HCT116 (cell line): ENCODE measurements around the gene RAET1E. TPM values are rescaled to one million over a fixed set of nuclear protein-coding genes. Genes with fewer than 3 reads are reported as not detected.

Experiments used
- ATAC-seq: fragments of 200-7000 bp; cut with Tn5 transposase; 2 replicates; pipeline ENCODE4 v1.9.1; 2020; ENCODE audit warnings: mild to moderate bottlenecking, moderate library complexity
- BruUV-seq: library from RNA; stranded (reverse); fragments of 400-500 nt; replicated peaks from 2 replicates; lab custom pipeline; 2021; lab: Mats Ljungman, UMichigan
- CTCF ChIA-PET: fragments of 300-600 bp; sonication (Branson Sonifier 250); formaldehyde crosslinking; loops from one replicate; lab custom pipeline; 2021; ENCODE audit warnings: antibody characterized with exemption; lab: Charles Lee
- POLR2A ChIA-PET: fragments of 300-600, 350-600 bp; sonication (Branson Sonifier 250); formaldehyde crosslinking; loops from one replicate; lab custom pipeline; 2021; ENCODE audit warnings: antibody characterized with exemption; lab: Charles Lee
- RAD21 ChIA-PET, 2 experiments: fragments of 300-600 bp; sonication (Branson Sonifier 250); formaldehyde crosslinking; loops; one replicate each; lab custom pipeline; 2023; ENCODE audit warnings: low total read pairs in 2 of 2; ENCODE audit not compliant: uncharacterized antibody in 2 of 2, unreplicated experiment in 2 of 2, low non-redundant PET in 1 of 2; lab: Charles Lee
- DNase-seq: peaks from one replicate; pipeline ENCODE4 v3.0.0-alpha.2; 2010; ENCODE audit warnings: low read depth, low spot score
- H2AFZ ChIP-seq: fragments of 200-600 bp; shearing (Covaris generic), sonication (generic); 2 replicates; pipeline ENCODE4 v1.6.1; 2017; ENCODE audit warnings: low read depth, mixed run types, mixed read lengths, antibody characterized with exemption, low read length; ENCODE audit not compliant: poor library complexity, severe bottlenecking
- H3K27ac ChIP-seq: 2 replicates; pipeline ENCODE4 v1.5.1; 2012; ENCODE audit warnings: low read depth, low read length
- H3K27me3 ChIP-seq: fragments of 200-600 bp; sonication (generic); 2 replicates; pipeline ENCODE4 v1.6.1; 2016; ENCODE audit warnings: mixed run types, low read length, mixed read lengths; ENCODE audit not compliant: insufficient read depth
- H3K36me3 ChIP-seq, 2 experiments: fragments of 200-500 bp in 1 of 2; fragments of 200-600 bp in 1 of 2; sonication (Bioruptor generic) in 1 of 2; sonication (generic) in 1 of 2; 2 replicates each; pipeline versions ENCODE4 v1.5.1 to v1.6.1; 2014 to 2016; ENCODE audit warnings: low read length in 2 of 2, inconsistent platforms in 1 of 2, mixed read lengths in 1 of 2, mixed run types in 1 of 2; ENCODE audit not compliant: insufficient read depth in 2 of 2, control insufficient read depth in 1 of 2
- H3K4me1 ChIP-seq, 2 experiments: fragments of 200-600 bp in 1 of 2; sonication (generic) in 1 of 2; 2 replicates each; pipeline versions ENCODE4 v1.5.1 to v1.6.1; 2012 to 2017; ENCODE audit warnings: low read length in 2 of 2, inconsistent platforms in 1 of 2, mild to moderate bottlenecking in 1 of 2, mixed read lengths in 1 of 2, mixed run types in 1 of 2, moderate library complexity in 1 of 2; ENCODE audit not compliant: insufficient read depth in 2 of 2, control insufficient read depth in 1 of 2
- H3K4me2 ChIP-seq: fragments of 200-600 bp; sonication (generic); 2 replicates; pipeline ENCODE4 v1.6.1; 2017; ENCODE audit warnings: mixed run types, low read length, mixed read lengths
- H3K4me3 ChIP-seq, 2 experiments: fragments of 200-600 bp in 1 of 2; sonication (generic) in 1 of 2; replicated peaks in 1 of 2; 2 replicates each; pipeline ENCODE4 v1.5.1; 2011 to 2016; ENCODE audit warnings: low read length in 2 of 2, control low read depth in 1 of 2, low read depth in 1 of 2, mild to moderate bottlenecking in 1 of 2, mixed read lengths in 1 of 2, mixed run types in 1 of 2
- H3K79me2 ChIP-seq: fragments of 200-600 bp; sonication (generic); 2 replicates; pipeline ENCODE4 v1.6.1; 2017; ENCODE audit warnings: mild to moderate bottlenecking, mixed run types, low read length, moderate library complexity, mixed read lengths; ENCODE audit not compliant: insufficient read depth
- H3K9ac ChIP-seq: fragments of 200-600 bp; sonication (generic); 2 replicates; pipeline ENCODE4 v1.6.1; 2016; ENCODE audit warnings: low read length, mixed read lengths
- H3K9me2 ChIP-seq: fragments of 200-600 bp; sonication (generic), shearing (Covaris generic); 2 replicates; pipeline ENCODE4 v1.6.1; 2017; ENCODE audit warnings: mixed run types, mild to moderate bottlenecking, moderate library complexity; ENCODE audit not compliant: insufficient read depth
- H3K9me3 ChIP-seq, 2 experiments: fragments of 200-500 bp in 1 of 2; fragments of 200-600 bp in 1 of 2; sonication (Bioruptor generic) in 1 of 2; sonication (generic) in 1 of 2; 2 replicates each; pipeline ENCODE4 v1.6.1; 2014 to 2017; ENCODE audit warnings: low read length in 2 of 2, mixed read lengths in 2 of 2, inconsistent platforms in 1 of 2, low read depth in 1 of 2, mild to moderate bottlenecking in 1 of 2, mixed run types in 1 of 2, moderate library complexity in 1 of 2; ENCODE audit not compliant: control insufficient read depth in 1 of 2, insufficient read depth in 1 of 2
- H4K20me1 ChIP-seq: fragments of 200-600 bp; sonication (generic), shearing (Covaris generic); 2 replicates; pipeline ENCODE4 v1.6.1; 2017; ENCODE audit warnings: mixed run types, mild to moderate bottlenecking, moderate library complexity; ENCODE audit not compliant: insufficient read depth
- CBX3 ChIP-seq: IDR thresholded peaks from 2 replicates; pipeline ENCODE4 v1.6.1; 2012; ENCODE audit warnings: low read depth
- CEBPB ChIP-seq: IDR thresholded peaks from 2 replicates; pipeline ENCODE4 v1.6.1; 2012; ENCODE audit warnings: low read depth
- EGR1 ChIP-seq: IDR thresholded peaks from 2 replicates; pipeline ENCODE4 v1.6.1; 2012; ENCODE audit warnings: low read depth
- ELF1 ChIP-seq: IDR thresholded peaks from 2 replicates; pipeline ENCODE4 v1.6.1; 2012; ENCODE audit warnings: low read depth, borderline replicate concordance
- EZH2 ChIP-seq: fragments of 200-600 bp; sonication (generic); IDR thresholded peaks from 2 replicates; pipeline ENCODE4 v1.6.1; 2017; ENCODE audit warnings: antibody characterized with exemption, mixed run types
- EZH2phosphoT487 ChIP-seq: fragments of 200-600 bp; IDR thresholded peaks from 2 replicates; pipeline ENCODE4 v1.6.1; 2018; ENCODE audit warnings: antibody characterized with exemption, borderline replicate concordance
- FOSL1 ChIP-seq: IDR thresholded peaks from 2 replicates; pipeline ENCODE4 v1.6.1; 2012; ENCODE audit warnings: low read depth
- JUND ChIP-seq: IDR thresholded peaks from 2 replicates; pipeline ENCODE4 v1.6.1; 2012
- POLR2A ChIP-seq: IDR thresholded peaks from 2 replicates; pipeline ENCODE4 v1.7.0; 2011; ENCODE audit warnings: borderline replicate concordance; ENCODE audit not compliant: insufficient read depth, insufficient read length; ENCODE audit errors: extremely low read depth
- POLR2AphosphoS5 ChIP-seq: IDR thresholded peaks from 2 replicates; pipeline ENCODE4 v1.6.1; 2011; ENCODE audit warnings: mild to moderate bottlenecking, low read depth, low read length, moderate library complexity
- RAD21 ChIP-seq: IDR thresholded peaks from 2 replicates; pipeline ENCODE4 v1.6.1; 2012; ENCODE audit warnings: low read depth, mild to moderate bottlenecking
- SIN3A ChIP-seq: IDR thresholded peaks from 2 replicates; pipeline ENCODE4 v1.6.1; 2012; ENCODE audit warnings: low read depth
- SRF ChIP-seq: IDR thresholded peaks from 2 replicates; pipeline ENCODE4 v1.6.1; 2012; ENCODE audit warnings: low read depth
- TCF7L2 ChIP-seq: IDR thresholded peaks from 2 replicates; pipeline ENCODE4 v1.7.0; 2011; ENCODE audit warnings: borderline replicate concordance, inconsistent platforms; ENCODE audit not compliant: insufficient read depth, insufficient read length; ENCODE audit errors: extremely low read depth
- YY1 ChIP-seq: IDR thresholded peaks from 2 replicates; pipeline ENCODE4 v1.6.1; 2011; ENCODE audit warnings: low read length, low read depth, moderate library complexity, mild to moderate bottlenecking; ENCODE audit not compliant: insufficient replicate concordance; ENCODE audit errors: extremely low read depth
- ZFX ChIP-seq: fragments of 450-650 bp; IDR thresholded peaks from 2 replicates; pipeline ENCODE4 v1.6.1; 2017
- ZNF274 ChIP-seq: fragments of 200-500 bp; sonication (Bioruptor generic); IDR thresholded peaks from 2 replicates; pipeline ENCODE4 v1.6.1; 2014; ENCODE audit warnings: mild to moderate bottlenecking, low read depth, low read length, inconsistent platforms
- intact Hi-C: fragments of 100-400 bp; cut with micrococcal nuclease; formaldehyde crosslinking; loops from 2 replicates; pipeline ENCODE4 v1.10.0; 2022
- total RNA-seq: library from RNA; stranded (reverse); gene quantifications from one replicate; pipeline ENCODE4 v1.2.1, GENCODE V29; 2021; ENCODE audit not compliant: unreplicated experiment
- TF ChIP-seq, protein P1 (sequence below): IDR thresholded peaks from 2 replicates; pipeline ENCODE4 v1.6.1; 2011; ENCODE audit warnings: mild to moderate bottlenecking, low read length, moderate library complexity; ENCODE audit not compliant: insufficient replicate concordance; ENCODE audit errors: extremely low read depth
- TF ChIP-seq, protein P2 (sequence below): IDR thresholded peaks from 2 replicates; pipeline ENCODE4 v1.6.1; 2012; ENCODE audit warnings: low read depth
- TF ChIP-seq, protein P3 (sequence below): IDR thresholded peaks from 2 replicates; pipeline ENCODE4 v1.6.1; 2012
- TF ChIP-seq, protein P4 (sequence below): IDR thresholded peaks from 2 replicates; pipeline ENCODE4 v1.6.1; 2012

The RAET1E gene
- total RNA-seq, 1 experiment from 2014 or later, result 3.9 TPM

DNA sequence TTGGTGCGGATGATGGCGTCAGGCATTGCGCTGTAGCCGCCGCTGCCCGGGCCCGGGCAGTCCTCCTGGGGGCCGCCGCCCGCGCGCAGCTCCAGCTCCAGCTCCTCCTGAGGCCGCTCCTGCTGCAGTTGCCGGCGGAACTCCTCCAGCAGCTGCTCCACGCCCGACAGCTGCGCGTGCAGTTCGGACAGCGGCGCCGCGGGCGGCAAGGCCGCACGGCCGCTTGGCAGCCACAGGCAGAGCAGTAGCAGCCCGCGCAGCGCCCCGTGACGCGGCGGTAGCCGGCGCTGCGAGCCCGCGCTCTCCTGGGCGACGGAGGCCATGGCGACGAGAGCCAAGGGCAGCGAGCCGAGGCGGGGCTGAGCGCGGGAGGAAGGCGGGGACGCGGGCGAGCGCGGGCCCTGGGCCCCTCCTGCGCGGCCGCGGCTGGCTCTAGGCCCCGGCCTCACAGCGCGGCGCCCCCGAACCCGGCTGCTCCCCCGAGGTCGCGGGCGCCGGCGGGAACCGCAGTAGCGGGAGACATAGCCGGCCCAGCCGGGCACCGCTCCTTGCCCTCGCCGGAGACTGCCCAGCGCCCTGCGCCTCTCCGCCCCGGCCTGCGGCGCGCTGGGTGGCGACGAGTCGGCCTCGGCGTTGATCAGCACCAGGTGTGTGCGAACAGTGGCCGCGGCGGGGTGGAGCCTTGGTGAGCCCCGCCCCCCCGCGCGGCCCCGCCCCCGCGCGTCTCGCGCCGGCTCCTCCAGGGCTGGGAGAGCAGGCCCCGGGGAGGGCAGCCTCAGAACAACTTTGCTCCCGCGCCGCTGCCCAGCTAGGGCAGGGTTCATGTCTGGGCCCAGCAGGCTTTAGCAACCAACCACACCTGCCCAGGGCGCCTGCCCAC, 34.0 kb downstream of the RAET1E start, which contains the start of gene LRP11:
Gene LRP11 (minus strand): TSS at position 662 of the 880 bp plus-strand sequence. CDS start 339 bp downstream, at position 323.
- intact Hi-C loops, result loop anchor here (1.0 to 2.0 kb wide), 4 partner anchors 23 to 63 kb away; no protein-coding TSS in a partner anchor
- Histone ChIP-seq H3K27ac (peak within 1 kb of the TSS; percentile 90), H3K4me3 (peak within 1 kb of the TSS; percentile 54 to 71), H3K4me2 (peak within 1 kb of the TSS; percentile 100), H3K9ac (peak within 1 kb of the TSS; percentile 81), H3K9me2 (no peaks in the 10 kb centered on the region), H2AFZ (peak within 1 kb of the TSS; percentile 50), H3K27me3 (no peaks in the 10 kb centered on the region), H3K79me2 (peaks cover 20% of the 10 kb centered on the region), H3K36me3 (no peaks in the 10 kb centered on the region), H4K20me1 (no peaks in the 10 kb centered on the region), H3K4me1 (peaks cover 8 to 44% of the 10 kb centered on the region in 2 experiments; a peak in 3 of 4 replicates), H3K9me3 (no peaks in the 10 kb centered on the region)
- ATAC-seq, result peak; percentile 84
- ChIA-PET RAD21 (interaction anchor here (0.8 to 1.8 kb wide), 2 partner anchors 16 to 23 kb away, joined by 3 to 5 read pairs; no protein-coding TSS in a partner anchor), POLR2A (interaction anchor here (0.6 kb wide), 1 partner anchor 96 kb away, joined by 3 read pairs; no protein-coding TSS in a partner anchor), CTCF (interaction anchor here (1.5 kb wide), 1 partner anchor 23 kb away, joined by 5 read pairs; no protein-coding TSS in a partner anchor)
- no peak for DNase-seq
- no TSS peak for BruUV-seq
- TF ChIP-seq EZH2, result no peak
- TF ChIP-seq JUND, result no peak
- no peak for TF ChIP-seq RAD21
- TF ChIP-seq EGR1, result peak; percentile 74
- no peak for TF ChIP-seq CBX3
- TF ChIP-seq CEBPB, result no peak
- TF ChIP-seq, protein P1, sequence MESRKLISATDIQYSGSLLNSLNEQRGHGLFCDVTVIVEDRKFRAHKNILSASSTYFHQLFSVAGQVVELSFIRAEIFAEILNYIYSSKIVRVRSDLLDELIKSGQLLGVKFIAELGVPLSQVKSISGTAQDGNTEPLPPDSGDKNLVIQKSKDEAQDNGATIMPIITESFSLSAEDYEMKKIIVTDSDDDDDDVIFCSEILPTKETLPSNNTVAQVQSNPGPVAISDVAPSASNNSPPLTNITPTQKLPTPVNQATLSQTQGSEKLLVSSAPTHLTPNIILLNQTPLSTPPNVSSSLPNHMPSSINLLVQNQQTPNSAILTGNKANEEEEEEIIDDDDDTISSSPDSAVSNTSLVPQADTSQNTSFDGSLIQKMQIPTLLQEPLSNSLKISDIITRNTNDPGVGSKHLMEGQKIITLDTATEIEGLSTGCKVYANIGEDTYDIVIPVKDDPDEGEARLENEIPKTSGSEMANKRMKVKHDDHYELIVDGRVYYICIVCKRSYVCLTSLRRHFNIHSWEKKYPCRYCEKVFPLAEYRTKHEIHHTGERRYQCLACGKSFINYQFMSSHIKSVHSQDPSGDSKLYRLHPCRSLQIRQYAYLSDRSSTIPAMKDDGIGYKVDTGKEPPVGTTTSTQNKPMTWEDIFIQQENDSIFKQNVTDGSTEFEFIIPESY, result no peak
- TF ChIP-seq SIN3A, result peak; percentile 68; the same call in 1 of the 2 replicates
- TF ChIP-seq, protein P2, sequence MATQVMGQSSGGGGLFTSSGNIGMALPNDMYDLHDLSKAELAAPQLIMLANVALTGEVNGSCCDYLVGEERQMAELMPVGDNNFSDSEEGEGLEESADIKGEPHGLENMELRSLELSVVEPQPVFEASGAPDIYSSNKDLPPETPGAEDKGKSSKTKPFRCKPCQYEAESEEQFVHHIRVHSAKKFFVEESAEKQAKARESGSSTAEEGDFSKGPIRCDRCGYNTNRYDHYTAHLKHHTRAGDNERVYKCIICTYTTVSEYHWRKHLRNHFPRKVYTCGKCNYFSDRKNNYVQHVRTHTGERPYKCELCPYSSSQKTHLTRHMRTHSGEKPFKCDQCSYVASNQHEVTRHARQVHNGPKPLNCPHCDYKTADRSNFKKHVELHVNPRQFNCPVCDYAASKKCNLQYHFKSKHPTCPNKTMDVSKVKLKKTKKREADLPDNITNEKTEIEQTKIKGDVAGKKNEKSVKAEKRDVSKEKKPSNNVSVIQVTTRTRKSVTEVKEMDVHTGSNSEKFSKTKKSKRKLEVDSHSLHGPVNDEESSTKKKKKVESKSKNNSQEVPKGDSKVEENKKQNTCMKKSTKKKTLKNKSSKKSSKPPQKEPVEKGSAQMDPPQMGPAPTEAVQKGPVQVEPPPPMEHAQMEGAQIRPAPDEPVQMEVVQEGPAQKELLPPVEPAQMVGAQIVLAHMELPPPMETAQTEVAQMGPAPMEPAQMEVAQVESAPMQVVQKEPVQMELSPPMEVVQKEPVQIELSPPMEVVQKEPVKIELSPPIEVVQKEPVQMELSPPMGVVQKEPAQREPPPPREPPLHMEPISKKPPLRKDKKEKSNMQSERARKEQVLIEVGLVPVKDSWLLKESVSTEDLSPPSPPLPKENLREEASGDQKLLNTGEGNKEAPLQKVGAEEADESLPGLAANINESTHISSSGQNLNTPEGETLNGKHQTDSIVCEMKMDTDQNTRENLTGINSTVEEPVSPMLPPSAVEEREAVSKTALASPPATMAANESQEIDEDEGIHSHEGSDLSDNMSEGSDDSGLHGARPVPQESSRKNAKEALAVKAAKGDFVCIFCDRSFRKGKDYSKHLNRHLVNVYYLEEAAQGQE, result peak; percentile 41; the same call in 1 of the 2 replicates
- TF ChIP-seq FOSL1, result no peak
- no peak for TF ChIP-seq TCF7L2
- peak; percentile 97 for TF ChIP-seq ZFX
- TF ChIP-seq, protein P3, sequence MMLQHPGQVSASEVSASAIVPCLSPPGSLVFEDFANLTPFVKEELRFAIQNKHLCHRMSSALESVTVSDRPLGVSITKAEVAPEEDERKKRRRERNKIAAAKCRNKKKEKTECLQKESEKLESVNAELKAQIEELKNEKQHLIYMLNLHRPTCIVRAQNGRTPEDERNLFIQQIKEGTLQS, result no peak
- TF ChIP-seq SRF, result no peak
- TF ChIP-seq YY1, result peak; percentile 32
- TF ChIP-seq EZH2phosphoT487, result no peak
- TF ChIP-seq ZNF274, result no peak
- TF ChIP-seq, protein P4, sequence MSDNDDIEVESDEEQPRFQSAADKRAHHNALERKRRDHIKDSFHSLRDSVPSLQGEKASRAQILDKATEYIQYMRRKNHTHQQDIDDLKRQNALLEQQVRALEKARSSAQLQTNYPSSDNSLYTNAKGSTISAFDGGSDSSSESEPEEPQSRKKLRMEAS, result peak; percentile 77
- peak; percentile 54 for TF ChIP-seq POLR2A
- TF ChIP-seq ELF1, result no peak
- peak; percentile 92 for TF ChIP-seq POLR2AphosphoS5
